GM12892 (cell line): ENCODE data around the gene EGFLAM.

Experiments
- DNase-seq: peaks from one replicate; pipeline ENCODE4 v3.0.0; 2011; ENCODE audit not compliant: insufficient read length
- FAIRE-seq: peaks from 2 replicates; lab custom pipeline; 2011; peaks lifted over from hg19 to GRCh38; lab: Jason Lieb, UNC
- POLR2A ChIP-seq: IDR thresholded peaks from 2 replicates; pipeline ENCODE4 v1.6.1; 2011; ENCODE audit warnings: low read depth, low read length, control low read depth
- POLR2AphosphoS5 ChIP-seq: IDR thresholded peaks from 2 replicates; pipeline ENCODE4 v1.6.1; 2011; ENCODE audit warnings: low read depth, low read length, control low read depth
- TAF1 ChIP-seq: IDR thresholded peaks from 2 replicates; pipeline ENCODE4 v1.6.1; 2011; ENCODE audit warnings: low read depth, mild to moderate bottlenecking, control low read depth, low read length, borderline replicate concordance

The EGFLAM gene

DNA sequence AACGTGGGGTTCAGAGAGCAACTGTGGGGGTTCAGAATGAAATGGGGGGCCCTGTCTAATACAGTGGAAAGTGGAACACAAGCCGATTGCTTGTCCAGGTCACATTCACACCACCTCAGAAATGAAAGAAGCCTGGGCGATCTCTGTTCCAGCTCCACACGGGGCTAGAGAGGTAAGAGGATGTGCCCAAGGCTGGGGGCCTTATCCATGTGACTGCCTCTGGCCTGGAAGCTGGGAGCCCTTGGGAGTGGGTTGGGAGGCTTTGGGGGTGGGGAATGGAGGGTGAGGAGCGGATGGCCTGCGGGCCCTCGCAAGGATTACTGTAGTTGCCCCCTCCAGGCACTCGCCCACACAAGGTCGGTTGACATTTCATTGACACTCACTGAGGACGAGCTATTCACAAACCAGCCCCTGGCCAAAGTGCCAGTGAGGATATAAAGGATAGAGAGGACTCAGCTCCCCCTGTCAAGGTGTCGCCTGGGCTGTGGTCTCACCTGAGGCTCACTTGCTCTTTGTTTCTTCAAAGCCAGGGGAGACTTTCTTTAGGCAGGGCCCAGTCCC lies 211.4 kb downstream of the EGFLAM start:
- no peak for FAIRE-seq

DNA sequence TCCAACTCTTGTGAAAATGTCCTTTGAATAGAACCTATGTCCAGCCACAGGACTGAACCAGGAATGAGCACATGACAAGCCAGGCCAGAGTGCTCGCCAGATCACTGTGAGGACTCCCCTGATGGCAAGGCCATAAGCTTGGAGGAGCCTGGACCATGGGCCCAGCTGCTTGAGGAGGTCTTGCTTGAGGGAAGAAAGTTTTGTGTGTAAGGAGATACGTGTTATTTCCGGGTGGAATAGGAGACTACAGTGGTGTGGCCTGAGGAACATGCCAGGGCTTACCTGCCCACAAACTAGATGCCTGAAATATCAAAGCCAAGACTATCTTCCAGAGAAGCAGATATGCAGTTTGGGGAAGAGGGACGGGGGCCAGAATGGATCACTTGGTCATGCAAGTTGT lies 213.3 kb downstream of the EGFLAM start:
- TF ChIP-seq POLR2A (no peak), TAF1 (no peak), POLR2AphosphoS5 (no peak)
- DNase-seq (no peak), FAIRE-seq (no peak)

More for the DNA sequence above, 211.4 kb downstream of the EGFLAM start:
- DNase-seq, result no peak
- TF ChIP-seq POLR2AphosphoS5, result no peak
- TF ChIP-seq POLR2A, result no peak
- TF ChIP-seq TAF1, result no peak

DNA sequence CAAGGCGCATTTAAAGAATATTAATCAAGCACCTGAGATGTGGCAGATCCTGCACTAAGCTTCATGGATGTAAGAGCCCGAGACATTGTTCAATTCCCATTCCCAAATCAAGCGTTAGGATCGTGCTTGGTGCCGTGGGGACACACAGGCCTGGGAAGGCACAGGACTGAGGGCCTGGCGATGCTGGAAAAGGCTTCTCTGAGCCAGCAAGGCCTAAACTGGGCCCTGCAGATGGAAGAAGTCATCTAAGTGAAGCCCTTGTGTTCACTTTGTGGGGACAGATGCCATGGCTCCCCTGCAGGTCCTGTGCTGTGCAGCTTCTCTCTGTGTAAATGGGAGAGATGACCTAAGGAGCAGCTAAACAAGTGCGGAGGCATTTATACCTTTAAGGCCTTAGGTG lies 214.2 kb downstream of the EGFLAM start:
- TF ChIP-seq TAF1 (no peak), POLR2AphosphoS5 (no peak), POLR2A (no peak)
- DNase-seq (no peak), FAIRE-seq (no peak)

DNA sequence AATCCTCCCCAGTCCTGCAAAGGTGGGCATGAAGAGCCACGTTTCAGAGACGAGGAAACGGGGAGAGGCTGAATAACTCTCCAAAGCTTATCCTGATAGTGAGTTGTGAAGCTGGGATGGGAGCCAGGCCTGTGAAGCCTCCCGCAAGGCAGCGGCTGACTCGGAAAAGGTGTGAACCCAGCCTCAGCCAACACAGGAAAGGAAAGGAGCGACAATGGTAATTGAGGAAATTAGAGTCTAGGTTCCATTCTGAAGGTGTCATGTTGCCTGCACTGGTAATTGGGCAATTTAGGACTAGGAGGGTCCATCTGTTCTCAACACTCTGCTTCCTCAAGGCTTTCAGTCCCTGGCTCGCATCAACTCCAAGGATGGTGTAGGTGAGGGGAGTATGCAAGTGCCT lies 214.6 kb downstream of the EGFLAM start:
- DNase-seq (no peak), FAIRE-seq (no peak)
- no peak for TF ChIP-seq POLR2AphosphoS5

DNA sequence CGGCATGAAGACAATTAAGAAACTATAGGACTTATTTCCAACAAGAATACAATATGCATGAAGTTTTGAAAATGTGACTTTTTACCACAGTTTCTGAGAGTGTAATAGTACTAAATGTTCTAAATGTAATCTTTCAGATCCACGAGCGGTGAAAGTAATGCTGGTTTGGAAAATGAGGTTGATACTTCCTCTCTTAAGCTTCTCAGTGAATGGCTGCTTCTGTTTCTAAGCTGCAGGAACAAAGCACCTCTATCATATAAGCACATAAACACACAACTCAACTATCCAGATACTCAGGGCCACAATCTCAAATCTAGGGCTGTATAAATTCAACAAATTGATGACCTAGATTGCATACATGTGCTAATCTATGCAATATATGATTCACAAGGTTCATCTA lies 219.8 kb downstream of the EGFLAM start:
- FAIRE-seq (no peak), DNase-seq (no peak)
- TF ChIP-seq TAF1, result no peak
- no peak for TF ChIP-seq POLR2A
- TF ChIP-seq POLR2AphosphoS5, result no peak

DNA sequence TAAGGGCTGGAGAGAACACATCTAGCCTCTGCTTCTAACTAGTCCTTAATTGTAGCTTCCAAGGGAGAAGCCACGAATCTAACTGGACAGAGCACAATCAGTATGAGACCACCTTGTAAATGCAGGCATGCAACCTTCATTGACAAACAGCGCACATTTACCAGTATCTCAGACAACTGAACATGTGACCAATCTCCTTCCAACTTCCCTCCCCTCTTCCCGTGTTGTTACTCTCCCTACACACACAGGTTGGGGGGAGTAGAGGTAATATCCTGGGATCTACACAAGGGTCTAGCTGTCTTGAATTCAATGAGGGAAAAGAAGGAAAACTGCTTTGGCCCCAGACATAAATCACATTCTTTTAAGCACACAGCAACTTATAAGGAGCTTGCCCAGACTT lies 220.5 kb downstream of the EGFLAM start:
- no peak for TF ChIP-seq POLR2A
- TF ChIP-seq POLR2AphosphoS5, result no peak
- TF ChIP-seq TAF1, result no peak
- DNase-seq, result no peak
- FAIRE-seq, result no peak

DNA sequence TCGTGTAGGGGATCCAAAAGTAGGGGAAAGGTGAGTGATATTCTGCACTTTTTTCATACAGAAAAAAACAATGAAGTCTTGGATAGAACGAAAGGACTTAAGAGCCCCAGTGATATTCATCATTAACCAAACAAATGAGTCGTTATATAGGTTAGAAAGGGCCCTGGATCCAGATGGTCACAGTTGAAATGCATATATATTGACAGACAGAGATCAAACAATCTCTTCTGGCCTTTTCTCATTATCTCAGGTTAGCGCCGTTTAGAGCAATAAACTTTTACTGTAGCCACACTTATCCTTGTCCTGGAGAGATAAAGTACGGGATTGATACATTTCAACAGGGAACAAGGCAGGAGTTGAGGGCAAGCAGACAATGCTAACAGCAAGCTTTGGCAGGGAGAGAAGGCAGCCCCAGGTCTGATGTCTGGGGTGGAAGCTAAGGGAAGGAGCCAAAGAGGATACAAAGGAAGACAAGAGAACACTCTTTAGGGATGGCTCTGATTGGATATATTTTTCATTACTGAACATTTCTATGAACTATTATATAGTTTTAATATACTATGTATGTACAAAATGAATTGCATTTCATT lies 221.1 kb downstream of the EGFLAM start:
- DNase-seq, result no peak
- TF ChIP-seq POLR2AphosphoS5 (no peak), POLR2A (no peak), TAF1 (no peak)
- no peak for FAIRE-seq

DNA sequence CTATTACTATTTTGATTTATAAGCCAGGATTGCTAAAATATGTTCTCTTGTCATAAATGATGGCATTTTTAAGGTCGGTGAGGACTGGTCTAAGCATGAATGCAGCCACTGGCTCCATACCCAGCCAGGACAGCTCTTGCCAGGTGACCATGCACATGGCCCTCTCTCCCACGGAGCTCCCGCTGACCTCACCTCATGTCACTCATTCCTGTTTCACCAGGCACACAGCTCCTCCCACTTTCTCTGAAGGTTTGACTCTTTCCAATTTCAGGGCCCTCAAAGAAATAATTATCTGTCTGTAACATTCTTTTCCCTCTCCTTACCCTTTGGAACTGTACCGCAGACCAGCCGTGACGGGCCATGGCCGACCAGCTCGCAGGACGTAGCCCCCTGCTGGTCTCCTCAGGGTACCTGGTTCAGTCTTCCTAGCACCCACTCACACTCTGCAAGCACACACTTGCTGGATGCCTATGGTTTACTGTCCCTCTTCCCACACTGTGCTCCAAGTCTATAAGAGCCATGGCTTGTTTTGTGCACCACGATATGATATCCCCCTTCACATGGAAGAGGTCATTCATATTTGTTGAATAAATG lies 225.5 kb downstream of the EGFLAM start:
- FAIRE-seq (no peak), DNase-seq (no peak)
- TF ChIP-seq POLR2AphosphoS5 (no peak), POLR2A (no peak), TAF1 (no peak)

DNA sequence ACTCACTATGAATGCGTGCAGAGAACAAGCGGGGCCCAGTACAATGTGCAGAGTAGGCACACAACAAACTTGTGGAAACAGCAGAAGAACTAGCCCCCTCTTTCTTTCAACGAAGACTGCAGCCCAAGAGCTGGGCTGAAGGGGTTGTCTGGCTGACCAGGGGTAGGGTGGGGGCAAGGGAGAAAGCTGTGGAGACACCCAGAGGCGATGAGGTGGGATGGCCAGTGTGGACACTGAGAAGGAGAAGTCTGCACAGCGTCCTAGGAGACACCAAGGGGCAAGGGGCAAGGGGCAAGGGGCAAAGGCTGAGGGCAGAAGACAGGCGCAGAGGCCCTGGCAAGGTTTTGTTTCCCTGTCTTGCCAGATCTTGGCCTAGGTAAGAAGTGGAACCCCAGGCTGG lies 235.8 kb downstream of the EGFLAM start:
- FAIRE-seq (no peak), DNase-seq (no peak)
- no peak for TF ChIP-seq POLR2A
- no peak for TF ChIP-seq POLR2AphosphoS5
- no peak for TF ChIP-seq TAF1

DNA sequence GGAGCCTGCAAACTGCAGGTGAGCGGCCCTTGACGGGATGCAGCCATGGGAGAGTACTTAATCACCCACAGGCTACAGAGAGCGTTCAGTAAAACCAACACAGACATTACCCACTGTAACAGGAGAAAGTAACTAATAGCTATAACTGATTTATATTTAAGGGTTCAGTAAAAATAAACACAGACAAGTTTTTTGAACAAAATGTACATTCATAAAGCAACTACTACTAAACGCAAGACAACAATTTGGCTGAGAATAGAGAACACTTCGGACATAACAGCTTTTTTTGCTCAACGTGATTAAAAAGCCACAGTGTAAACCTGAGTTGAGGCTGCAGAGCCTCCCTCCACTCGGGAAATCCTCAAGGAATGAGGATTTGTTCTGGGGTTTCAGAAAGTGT lies 236.4 kb downstream of the EGFLAM start:
- DNase-seq, result no peak
- FAIRE-seq, result no peak
- no peak for TF ChIP-seq POLR2A
- no peak for TF ChIP-seq TAF1
- TF ChIP-seq POLR2AphosphoS5, result no peak

DNA sequence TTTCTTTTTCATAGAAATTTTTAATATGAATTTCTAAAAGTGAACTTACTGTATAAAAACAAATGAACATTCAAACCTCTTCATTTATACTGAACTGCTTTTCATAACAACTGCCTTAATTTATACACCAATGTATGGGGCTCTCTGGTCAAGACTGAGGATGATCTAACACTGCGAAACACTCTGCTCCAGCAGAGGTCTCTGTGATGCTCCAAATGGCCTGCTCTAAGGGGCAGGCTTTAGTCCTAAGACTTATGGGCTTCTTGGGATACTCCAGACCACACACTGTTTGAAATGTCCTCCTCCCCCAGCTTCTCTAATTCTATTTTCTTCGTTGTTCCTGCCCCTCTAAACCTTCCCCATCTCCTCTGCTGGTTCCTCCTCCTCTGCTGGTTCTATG lies 239.6 kb downstream of the EGFLAM start:
- DNase-seq (no peak), FAIRE-seq (no peak)
- TF ChIP-seq POLR2A (no peak), POLR2AphosphoS5 (no peak), TAF1 (no peak)

DNA sequence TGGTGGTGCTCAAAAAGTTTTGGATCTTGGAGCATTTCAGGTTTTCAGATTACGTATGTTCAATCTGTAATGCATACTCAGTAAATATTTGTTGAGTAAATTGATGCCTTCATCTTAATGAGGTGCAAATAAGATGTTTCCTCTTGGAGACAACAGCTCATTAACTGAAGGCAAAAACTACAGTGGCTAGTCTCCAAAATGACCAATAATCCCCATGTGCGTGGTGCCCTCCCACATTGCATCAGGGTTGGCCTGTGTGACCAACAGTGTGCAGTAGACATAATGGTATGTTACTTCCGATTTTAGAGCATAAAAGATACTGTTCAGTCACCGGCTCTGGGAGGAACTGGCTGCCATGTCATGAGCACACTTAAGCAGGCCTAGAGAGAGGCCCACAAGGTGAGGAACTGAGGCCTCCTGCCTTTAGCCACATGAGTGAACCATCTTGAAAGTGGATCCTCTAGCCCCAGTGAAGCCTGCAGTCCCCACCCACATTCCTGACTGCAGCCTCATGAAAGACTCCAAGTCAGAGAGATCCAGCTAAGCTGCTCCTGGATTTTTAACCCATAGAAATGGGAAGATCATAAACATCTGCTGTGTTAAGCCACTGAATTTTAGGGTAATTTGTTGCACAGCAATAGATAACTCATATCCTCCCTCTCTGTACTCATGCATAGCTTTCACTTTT lies 242.4 kb downstream of the EGFLAM start:
- TF ChIP-seq POLR2AphosphoS5 (no peak), TAF1 (no peak), POLR2A (no peak)
- no peak for FAIRE-seq
- no peak for DNase-seq
